ENCODE data around the gene SLAMF9.

Gene SLAMF9

DNA sequence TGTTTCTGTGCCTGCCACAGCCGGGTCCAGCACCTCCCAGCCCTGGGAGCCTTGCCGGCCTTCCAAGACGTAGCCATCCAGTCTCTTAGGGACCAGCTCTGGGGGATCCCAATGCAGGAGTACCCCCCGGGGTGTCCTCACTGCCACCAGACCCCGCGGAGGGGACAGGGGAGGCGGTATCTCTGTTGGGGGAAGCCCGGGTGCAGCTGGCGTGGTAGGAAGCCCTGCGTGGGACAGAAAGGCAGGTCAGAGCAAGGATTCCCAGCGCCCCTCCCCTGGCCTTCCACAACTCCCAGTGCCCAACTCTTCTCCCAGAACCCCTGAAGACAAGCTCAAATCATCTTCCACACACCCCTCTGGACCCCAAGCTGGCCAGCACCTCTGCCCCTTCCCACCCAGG, 23.8 kb downstream of the SLAMF9 start (continued):
- TF ChIP-seq, protein P1, sequence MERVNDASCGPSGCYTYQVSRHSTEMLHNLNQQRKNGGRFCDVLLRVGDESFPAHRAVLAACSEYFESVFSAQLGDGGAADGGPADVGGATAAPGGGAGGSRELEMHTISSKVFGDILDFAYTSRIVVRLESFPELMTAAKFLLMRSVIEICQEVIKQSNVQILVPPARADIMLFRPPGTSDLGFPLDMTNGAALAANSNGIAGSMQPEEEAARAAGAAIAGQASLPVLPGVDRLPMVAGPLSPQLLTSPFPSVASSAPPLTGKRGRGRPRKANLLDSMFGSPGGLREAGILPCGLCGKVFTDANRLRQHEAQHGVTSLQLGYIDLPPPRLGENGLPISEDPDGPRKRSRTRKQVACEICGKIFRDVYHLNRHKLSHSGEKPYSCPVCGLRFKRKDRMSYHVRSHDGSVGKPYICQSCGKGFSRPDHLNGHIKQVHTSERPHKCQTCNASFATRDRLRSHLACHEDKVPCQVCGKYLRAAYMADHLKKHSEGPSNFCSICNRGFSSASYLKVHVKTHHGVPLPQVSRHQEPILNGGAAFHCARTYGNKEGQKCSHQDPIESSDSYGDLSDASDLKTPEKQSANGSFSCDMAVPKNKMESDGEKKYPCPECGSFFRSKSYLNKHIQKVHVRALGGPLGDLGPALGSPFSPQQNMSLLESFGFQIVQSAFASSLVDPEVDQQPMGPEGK (CRISPR knock-in tag; IDR thresholded peaks at IDR 0.05; ENCODE audit: borderline replicate concordance), result no peak

- TF ChIP-seq ESRRG (CRISPR knock-in tag; IDR thresholded peaks at IDR 0.05) (no peak), BACH2 (CRISPR knock-in tag; IDR thresholded peaks at IDR 0.05; ENCODE audit: borderline replicate concordance) (no peak), ZNF8 (CRISPR knock-in tag; IDR thresholded peaks at IDR 0.05) (no peak), ZC3H10 (CRISPR knock-in tag; IDR thresholded peaks at IDR 0.05) (no peak), ISL1 (CRISPR knock-in tag; IDR thresholded peaks at IDR 0.05) (no peak), GLIS3 (CRISPR knock-in tag; IDR thresholded peaks at IDR 0.05) (no peak), ARNTL (CRISPR knock-in tag; IDR thresholded peaks at IDR 0.05; ENCODE audit: borderline replicate concordance, low read depth) (no peak)
- ATAC-seq, result no peak
Measured at GRCh38 chr1:159929155-159930051, 24.6 kb downstream of the SLAMF9 start.

DNA sequence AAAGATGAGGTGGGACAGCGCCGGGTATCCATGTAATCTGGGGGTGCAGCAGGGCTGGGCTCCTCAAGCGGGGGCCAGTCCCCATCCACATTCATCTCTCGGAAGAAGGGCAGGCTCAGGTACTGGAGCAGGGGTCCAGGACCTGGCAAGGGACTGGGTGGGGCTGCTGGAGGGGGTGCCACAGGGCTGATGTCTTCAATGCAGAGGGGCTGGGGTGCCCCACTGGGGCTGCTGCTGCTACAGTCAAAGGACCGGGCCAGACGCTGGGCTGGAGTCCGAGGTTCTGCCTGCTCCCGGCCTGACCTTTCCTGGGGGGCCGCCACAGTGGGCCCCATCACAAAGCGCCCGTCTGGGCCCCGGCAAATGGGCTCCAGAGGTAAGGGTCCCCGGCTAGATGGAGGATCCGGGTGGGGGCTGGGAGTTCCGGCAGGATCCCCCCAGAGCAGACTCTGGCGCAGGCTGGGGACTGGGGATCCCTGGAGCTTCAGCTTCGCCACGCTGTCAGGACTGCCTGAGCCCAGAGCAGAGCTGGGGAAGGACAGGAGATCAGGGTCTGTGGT, 25.5 kb downstream of the SLAMF9 start:
- no peak for TF ChIP-seq OSR1 (CRISPR knock-in tag; IDR thresholded peaks at IDR 0.05)
- TF ChIP-seq ZFP3 (CRISPR knock-in tag; IDR thresholded peaks at IDR 0.05), result no peak
- no peak for TF ChIP-seq ZNF8 (CRISPR knock-in tag; IDR thresholded peaks at IDR 0.05)
- TF ChIP-seq GLIS3 (CRISPR knock-in tag; IDR thresholded peaks at IDR 0.05), result no peak
- no peak for TF ChIP-seq SNAI2 (CRISPR knock-in tag; IDR thresholded peaks at IDR 0.05)
- no peak for TF ChIP-seq BACH2 (CRISPR knock-in tag; IDR thresholded peaks at IDR 0.05; ENCODE audit: borderline replicate concordance)
- TF ChIP-seq PPARA (CRISPR knock-in tag; IDR thresholded peaks at IDR 0.05; ENCODE audit: borderline replicate concordance), result no peak
- no peak for TF ChIP-seq ZNF565 (CRISPR knock-in tag; conservative IDR thresholded peaks at IDR 0.05; ENCODE audit: low read depth)
- TF ChIP-seq, protein P2, sequence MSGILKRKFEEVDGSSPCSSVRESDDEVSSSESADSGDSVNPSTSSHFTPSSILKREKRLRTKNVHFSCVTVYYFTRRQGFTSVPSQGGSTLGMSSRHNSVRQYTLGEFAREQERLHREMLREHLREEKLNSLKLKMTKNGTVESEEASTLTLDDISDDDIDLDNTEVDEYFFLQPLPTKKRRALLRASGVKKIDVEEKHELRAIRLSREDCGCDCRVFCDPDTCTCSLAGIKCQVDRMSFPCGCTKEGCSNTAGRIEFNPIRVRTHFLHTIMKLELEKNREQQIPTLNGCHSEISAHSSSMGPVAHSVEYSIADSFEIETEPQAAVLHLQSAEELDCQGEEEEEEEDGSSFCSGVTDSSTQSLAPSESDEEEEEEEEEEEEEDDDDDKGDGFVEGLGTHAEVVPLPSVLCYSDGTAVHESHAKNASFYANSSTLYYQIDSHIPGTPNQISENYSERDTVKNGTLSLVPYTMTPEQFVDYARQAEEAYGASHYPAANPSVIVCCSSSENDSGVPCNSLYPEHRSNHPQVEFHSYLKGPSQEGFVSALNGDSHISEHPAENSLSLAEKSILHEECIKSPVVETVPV (CRISPR knock-in tag; IDR thresholded peaks at IDR 0.05), result no peak
- ATAC-seq, result no peak

DNA sequence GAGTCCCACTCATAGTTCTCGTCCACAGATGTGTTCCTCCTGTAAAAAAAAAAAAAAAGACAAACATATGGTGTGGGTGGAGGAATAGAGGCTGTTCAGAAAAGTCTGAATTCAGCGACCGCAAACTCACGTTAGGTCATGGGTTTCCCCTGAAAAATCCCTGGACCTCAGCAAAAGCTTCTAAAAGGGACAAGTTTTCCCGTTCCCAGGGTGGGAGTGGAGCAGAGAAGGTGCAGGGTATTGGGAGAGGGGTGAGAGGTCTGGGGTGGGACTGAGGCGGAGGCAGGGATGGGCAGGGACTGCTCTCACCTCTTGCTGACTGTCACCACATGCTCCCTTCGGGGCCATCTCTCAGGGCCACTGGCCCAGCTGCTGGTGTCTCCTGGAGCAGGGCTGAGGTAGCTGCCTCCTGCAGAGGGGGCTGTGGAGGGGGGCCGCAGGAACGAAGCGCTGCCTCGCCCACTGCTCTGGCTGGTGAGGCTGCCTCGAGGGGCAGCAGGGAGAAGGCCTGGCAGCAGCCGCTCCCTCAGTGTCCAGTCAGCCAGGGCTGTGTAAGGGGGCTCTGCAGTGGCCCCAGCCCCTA, 26.1 kb downstream of the SLAMF9 start:
- ATAC-seq, result no peak
- TF ChIP-seq BACH2 (CRISPR knock-in tag; IDR thresholded peaks at IDR 0.05; ENCODE audit: borderline replicate concordance), result no peak
- TF ChIP-seq ZNF8 (CRISPR knock-in tag; IDR thresholded peaks at IDR 0.05), result no peak
- no peak for TF ChIP-seq PPARA (CRISPR knock-in tag; IDR thresholded peaks at IDR 0.05; ENCODE audit: borderline replicate concordance)
- no peak for TF ChIP-seq OSR1 (CRISPR knock-in tag; IDR thresholded peaks at IDR 0.05)
- TF ChIP-seq, protein P2 (CRISPR knock-in tag; IDR thresholded peaks at IDR 0.05), result no peak
- TF ChIP-seq ZFP3 (CRISPR knock-in tag; IDR thresholded peaks at IDR 0.05), result no peak
- no peak for TF ChIP-seq TOX (CRISPR knock-in tag; IDR thresholded peaks at IDR 0.05; ENCODE audit: borderline replicate concordance)
- no peak for TF ChIP-seq ZNF70 (CRISPR knock-in tag; IDR thresholded peaks at IDR 0.05)
- no peak for TF ChIP-seq TCF4 (CRISPR knock-in tag; IDR thresholded peaks at IDR 0.05; ENCODE audit: borderline replicate concordance)
- no peak for TF ChIP-seq ARNTL (CRISPR knock-in tag; IDR thresholded peaks at IDR 0.05; ENCODE audit: borderline replicate concordance, low read depth)
- TF ChIP-seq ESRRG (CRISPR knock-in tag; IDR thresholded peaks at IDR 0.05), result no peak
- TF ChIP-seq, protein P1 (CRISPR knock-in tag; IDR thresholded peaks at IDR 0.05; ENCODE audit: borderline replicate concordance), result no peak
- TF ChIP-seq SNAI2 (CRISPR knock-in tag; IDR thresholded peaks at IDR 0.05), result no peak
- no peak for TF ChIP-seq ISL1 (CRISPR knock-in tag; IDR thresholded peaks at IDR 0.05)
- no peak for TF ChIP-seq GLIS3 (CRISPR knock-in tag; IDR thresholded peaks at IDR 0.05)
- TF ChIP-seq ZC3H10 (CRISPR knock-in tag; IDR thresholded peaks at IDR 0.05), result no peak
- no peak for TF ChIP-seq CSDC2 (CRISPR knock-in tag; IDR thresholded peaks at IDR 0.05)
- no peak for TF ChIP-seq ZFP30 (CRISPR knock-in tag; IDR thresholded peaks at IDR 0.05)
- no peak for TF ChIP-seq RARB (CRISPR knock-in tag; IDR thresholded peaks at IDR 0.05)
